Prostate gland (tissue), 2 donors: ENCODE data around the gene KLF13. TPM values are rescaled to one million over a fixed set of nuclear protein-coding genes. Genes with fewer than 3 reads are reported as not detected.

ENCODE experiments used
- DNase-seq: peaks from one replicate; pipeline ENCODE4 v3.0.0-alpha.2; 2019; ENCODE audit warnings: low spot score
- H3K27ac ChIP-seq, 2 donors: fragments of 200-600 bp; sonication (generic); 2 replicates each; pipeline ENCODE4 v1.5.1; 2017 to 2019
- H3K27me3 ChIP-seq: fragments of 200-600 bp; sonication (generic); replicated peaks from 2 replicates; pipeline ENCODE4 v1.5.1; 2019; ENCODE audit not compliant: insufficient read depth
- H3K36me3 ChIP-seq, 2 donors: fragments of 200-600 bp; sonication (generic); 1 replicate in 1 of 2; 2 replicates in 1 of 2; pipeline versions ENCODE4 v1.5.1 to v1.8.1; 2017 to 2019
- H3K4me1 ChIP-seq: fragments of 200-600 bp; sonication (generic); replicated peaks from 2 replicates; pipeline ENCODE4 v1.5.1; 2019
- H3K4me3 ChIP-seq, 2 donors: fragments of 200-600 bp; sonication (generic); 2 replicates each; pipeline ENCODE4 v1.5.1; 2017 to 2019
- H3K9me3 ChIP-seq: fragments of 200-600 bp; sonication (generic); 2 replicates; pipeline ENCODE4 v1.5.1; 2017
- POLR2A ChIP-seq: fragments of 450-650 bp; IDR thresholded peaks from one replicate; pipeline ENCODE4 v1.6.1; 2016; ENCODE audit warnings: antibody characterized with exemption, mild to moderate bottlenecking
- POLR2AphosphoS5 ChIP-seq: sonication (generic); formaldehyde crosslinking; IDR thresholded peaks from one replicate; pipeline ENCODE4 v1.6.1; 2017; ENCODE audit warnings: antibody characterized with exemption
- WGBS: methylation state at CpG from one replicate; pipeline ENCODE4 v1.1.5; 2018; 5-methylcytosine and 5-hydroxymethylcytosine counted together
- intact Hi-C: fragments of 100-400 bp; cut with DNase I; formaldehyde crosslinking; loops from one replicate; pipeline ENCODE4 v1.14.2; 2022
- total RNA-seq, 2 donors: library from RNA; depleted of rRNA; stranded (reverse); fragments of >200 nt; gene quantifications; one replicate each; pipeline ENCODE4 v1.1.0, GENCODE V29; 2016
- TF ChIP-seq, protein P1 (sequence below), 4 experiments: fragments of 200-600 bp in 2 of 4; fragments of 450-650 bp in 2 of 4; sonication (generic) in 2 of 4; IDR thresholded peaks; 1 replicate in 3 of 4; 2 replicates in 1 of 4; pipeline ENCODE4 v1.5.1; 2016 to 2019; ENCODE audit warnings: antibody characterized with exemption in 4 of 4, mild to moderate bottlenecking in 2 of 4, moderate library complexity in 2 of 4

Gene KLF13
- 10 to 100 TPM; 16.6 to 56.5 TPM for total RNA-seq

DNA sequence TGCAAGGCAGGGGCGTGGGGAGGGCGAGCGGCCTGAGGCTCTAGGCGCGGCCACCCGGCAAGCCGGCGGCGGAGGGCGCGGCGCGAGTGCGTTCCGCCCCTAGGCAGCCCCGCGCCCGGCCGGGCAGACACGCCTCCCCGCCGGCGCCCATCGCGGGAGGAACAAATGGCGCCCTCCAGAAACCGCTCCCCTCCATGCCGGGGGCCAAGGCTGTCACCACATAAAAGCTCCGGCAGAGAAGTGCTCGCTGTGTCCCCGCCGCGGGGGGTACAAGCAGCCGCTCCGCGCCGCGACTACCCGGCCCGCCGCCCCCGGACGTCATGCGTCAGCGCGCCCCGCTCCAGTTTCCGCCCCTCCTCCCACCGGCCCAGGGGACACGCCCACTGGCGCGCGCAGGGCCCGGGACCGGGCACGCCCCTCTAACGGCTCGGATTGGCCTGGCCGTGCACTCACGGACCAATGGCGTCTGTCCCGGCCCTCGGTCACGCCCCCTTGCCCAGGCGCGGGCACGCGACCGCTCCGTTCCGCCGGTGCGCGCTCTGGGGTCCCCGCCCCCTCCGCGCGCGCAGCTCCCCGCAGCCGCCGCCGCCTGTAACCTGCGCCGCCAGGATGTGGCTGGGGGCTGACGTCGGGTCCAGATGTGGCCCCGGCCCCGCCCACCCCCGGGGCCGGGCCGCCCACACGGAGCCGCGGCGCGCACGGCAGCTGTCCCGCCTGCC lies at the start of gene KLF13:
KLF13 (plus strand) TSS at position 680 of the 719 bp plus-strand sequence. CDS start 378 bp downstream, outside the sequence.
- intact Hi-C loops = loop anchor here (5.0 to 10.0 kb wide), 4 partner anchors 41 to 422 kb away; partner anchors contain the start of gene FAN1
- DNase-seq = peak; percentile 98
- peak within 1 kb of the TSS; percentile 97 to 99 for H3K27ac ChIP-seq
- no peaks in the 10 kb centered on the region for H3K27me3 ChIP-seq
- peaks cover 7% of the 10 kb centered on the region for H3K4me1 ChIP-seq
- H3K9me3 ChIP-seq = no peaks in the 10 kb centered on the region
- H3K36me3 ChIP-seq = no peaks in the 10 kb centered on the region
- 1% methylated on average over 51 of the region's 99 CpGs for WGBS
- H3K4me3 ChIP-seq = peak within 1 kb of the TSS; percentile 90 to 96
- TF ChIP-seq POLR2AphosphoS5 (peak; percentile 82), POLR2A (peak; percentile 93)
- TF ChIP-seq, protein P1, sequence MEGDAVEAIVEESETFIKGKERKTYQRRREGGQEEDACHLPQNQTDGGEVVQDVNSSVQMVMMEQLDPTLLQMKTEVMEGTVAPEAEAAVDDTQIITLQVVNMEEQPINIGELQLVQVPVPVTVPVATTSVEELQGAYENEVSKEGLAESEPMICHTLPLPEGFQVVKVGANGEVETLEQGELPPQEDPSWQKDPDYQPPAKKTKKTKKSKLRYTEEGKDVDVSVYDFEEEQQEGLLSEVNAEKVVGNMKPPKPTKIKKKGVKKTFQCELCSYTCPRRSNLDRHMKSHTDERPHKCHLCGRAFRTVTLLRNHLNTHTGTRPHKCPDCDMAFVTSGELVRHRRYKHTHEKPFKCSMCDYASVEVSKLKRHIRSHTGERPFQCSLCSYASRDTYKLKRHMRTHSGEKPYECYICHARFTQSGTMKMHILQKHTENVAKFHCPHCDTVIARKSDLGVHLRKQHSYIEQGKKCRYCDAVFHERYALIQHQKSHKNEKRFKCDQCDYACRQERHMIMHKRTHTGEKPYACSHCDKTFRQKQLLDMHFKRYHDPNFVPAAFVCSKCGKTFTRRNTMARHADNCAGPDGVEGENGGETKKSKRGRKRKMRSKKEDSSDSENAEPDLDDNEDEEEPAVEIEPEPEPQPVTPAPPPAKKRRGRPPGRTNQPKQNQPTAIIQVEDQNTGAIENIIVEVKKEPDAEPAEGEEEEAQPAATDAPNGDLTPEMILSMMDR (IDR thresholded peaks at IDR 0.05) = no peak

DNA sequence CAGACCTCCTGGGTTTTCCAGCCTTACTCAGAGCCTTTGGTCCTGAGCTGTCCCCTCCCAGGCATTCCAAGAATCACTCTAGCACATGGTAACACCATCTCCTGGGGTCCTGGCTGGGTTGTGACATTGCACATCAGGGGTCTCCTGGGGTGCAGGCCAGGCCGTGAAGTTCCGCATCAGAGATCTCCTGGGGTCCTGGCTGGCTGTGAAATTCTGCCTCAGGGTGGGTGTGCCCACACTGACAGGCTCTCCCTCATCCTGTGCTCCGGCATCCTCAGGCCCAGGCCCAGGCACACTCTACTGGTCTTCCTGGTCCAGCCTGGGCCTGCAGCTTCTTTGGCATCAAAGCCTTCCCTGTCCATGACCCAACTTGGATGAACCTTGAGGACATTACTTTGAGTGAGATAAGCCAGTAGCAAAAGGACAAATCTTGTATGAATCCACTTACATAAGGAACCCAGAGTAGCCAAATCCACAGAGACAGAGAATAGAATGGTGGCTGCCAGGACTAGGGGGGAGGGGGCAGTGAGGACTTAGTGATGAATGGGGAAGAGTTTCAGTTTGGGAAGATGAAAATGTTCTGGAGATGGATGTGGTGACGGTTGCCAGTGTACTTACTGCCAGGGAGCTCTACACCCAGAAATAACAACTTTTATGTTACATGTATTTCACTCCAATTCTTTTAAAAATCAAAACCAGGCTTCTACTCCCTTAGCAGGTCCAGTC lies 49.1 kb upstream of the KLF13 start:
- intact Hi-C loops = no loop called here
- WGBS = 97% methylated on average over 4 of the region's 4 CpGs
- Histone ChIP-seq H3K4me3 (no peak overlapping the region), H3K9me3 (no peaks in the 10 kb centered on the region), H3K27ac (no peak overlapping the region), H3K36me3 (no peaks in the 10 kb centered on the region), H3K4me1 (peaks cover 6% of the 10 kb centered on the region), H3K27me3 (no peaks in the 10 kb centered on the region)
- peak; percentile 1 for DNase-seq
- TF ChIP-seq POLR2A = no peak
- TF ChIP-seq, protein P1 (IDR thresholded peaks at IDR 0.05) = no peak
- TF ChIP-seq POLR2AphosphoS5 = no peak

DNA sequence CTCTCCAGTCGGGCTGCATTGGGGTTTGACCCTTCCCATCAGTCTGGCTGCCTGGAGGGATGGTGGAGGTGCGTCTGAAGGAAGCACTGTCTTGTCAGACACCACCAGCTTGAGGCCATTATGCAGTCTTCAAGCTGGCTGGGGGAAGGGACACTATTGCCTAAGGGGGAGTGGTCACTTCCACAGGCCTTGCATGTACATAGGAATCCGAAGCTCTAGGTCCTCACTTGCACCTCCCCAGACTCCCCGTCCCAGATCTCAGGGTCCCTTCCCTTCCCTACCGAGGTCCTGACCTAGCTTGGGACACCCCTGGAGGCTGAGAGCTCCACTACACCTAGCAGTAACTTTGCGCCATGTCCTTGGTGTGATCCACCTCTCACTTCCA lies 48.6 kb upstream of the KLF13 start:
- 88% methylated on average over 6 of the region's 6 CpGs for WGBS
- intact Hi-C loops = no loop called here
- DNase-seq = peak; percentile 2

DNA sequence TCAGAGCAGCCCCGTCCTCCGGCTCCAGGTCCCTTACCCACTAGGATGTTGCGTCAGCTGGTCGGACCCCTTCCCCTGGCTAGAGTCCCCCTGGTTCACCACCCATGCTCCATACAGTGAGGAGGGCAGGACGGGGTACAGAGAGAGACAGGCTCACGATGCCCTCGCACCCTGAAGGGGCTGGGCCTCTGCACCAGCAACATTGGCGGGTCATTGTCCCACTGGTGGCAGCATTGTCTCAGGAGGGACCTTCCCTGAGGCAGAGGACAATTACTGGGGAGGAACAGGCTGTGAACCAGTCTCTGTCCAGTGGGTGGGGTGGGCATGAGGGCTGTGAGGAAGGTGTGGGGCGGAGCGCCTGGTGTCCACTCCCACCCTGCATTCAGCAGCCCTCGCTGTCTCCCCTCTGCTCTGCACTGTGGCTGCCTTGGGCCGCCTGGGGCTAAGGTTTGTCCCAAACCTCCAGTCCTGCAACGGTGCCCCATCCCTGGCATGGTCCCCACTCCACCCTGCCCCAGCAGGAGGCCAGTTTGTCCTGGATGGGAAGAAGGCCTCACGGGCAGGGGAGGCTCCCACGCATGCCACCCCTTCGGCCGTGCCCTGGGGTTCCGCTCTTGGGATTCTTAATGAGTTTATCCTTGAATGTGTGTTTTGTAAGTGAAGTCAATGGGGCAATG lies 48.0 kb upstream of the KLF13 start:
- Histone ChIP-seq H3K27me3 (no peaks in the 10 kb centered on the region), H3K4me1 (peaks cover 6% of the 10 kb centered on the region), H3K9me3 (no peaks in the 10 kb centered on the region), H3K36me3 (no peaks in the 10 kb centered on the region), H3K4me3 (no peak overlapping the region), H3K27ac (no peak overlapping the region)
- WGBS = 96% methylated on average over 18 of the region's 18 CpGs
- peak; percentile 3 for DNase-seq
- intact Hi-C loops = no loop called here
- TF ChIP-seq POLR2AphosphoS5 = no peak
- TF ChIP-seq, protein P1 (IDR thresholded peaks at IDR 0.05) = no peak
- no peak for TF ChIP-seq POLR2A

More for the DNA sequence above, 48.6 kb upstream of the KLF13 start:
- Histone ChIP-seq H3K27ac (no peak overlapping the region), H3K4me1 (peaks cover 6% of the 10 kb centered on the region), H3K4me3 (no peak overlapping the region), H3K27me3 (no peaks in the 10 kb centered on the region), H3K9me3 (no peaks in the 10 kb centered on the region), H3K36me3 (no peaks in the 10 kb centered on the region)
- TF ChIP-seq, protein P1 (IDR thresholded peaks at IDR 0.05) = no peak
- no peak for TF ChIP-seq POLR2AphosphoS5
- TF ChIP-seq POLR2A = no peak
